ENCODE results near the gene PDE4B.

PDE4B gene

GRCh38 chr1:66348776-66349175 is 556.1 kb downstream of the PDE4B start:
- no peak for DNase-seq

- peak in 1 of 2 donors; percentile 74 for DNase-seq
These were observed 556.5 kb downstream of the PDE4B start for GRCh38 chr1:66349242-66349641.

GRCh38 chr1:66350001-66350547 is 557.4 kb downstream of the PDE4B start:
- DNase-seq, result peak in 1 of 2 donors; percentile 60

- DNase-seq, result no peak
These were observed 558.8 kb downstream of the PDE4B start for GRCh38 chr1:66351478-66351877.

- no peak for DNase-seq
These were observed 559.2 kb downstream of the PDE4B start for GRCh38 chr1:66351913-66352312.

- DNase-seq, result no peak
These were observed 560.1 kb downstream of the PDE4B start for GRCh38 chr1:66352792-66353191.

GRCh38 chr1:66353257-66353656 is 560.6 kb downstream of the PDE4B start:
- DNase-seq, result peak; percentile 42 to 60

- DNase-seq, result no peak
These were observed 561.9 kb downstream of the PDE4B start for GRCh38 chr1:66354311-66355201.

- DNase-seq, result no peak
These were observed 563.1 kb downstream of the PDE4B start for GRCh38 chr1:66355756-66356155.

- no peak for DNase-seq
These were observed 563.9 kb downstream of the PDE4B start for GRCh38 chr1:66356605-66357004.

GRCh38 chr1:66357021-66357420 is 564.3 kb downstream of the PDE4B start:
- DNase-seq, result no peak

- DNase-seq, result no peak
These were observed 564.9 kb downstream of the PDE4B start for GRCh38 chr1:66357478-66358197.

- no peak for DNase-seq
These were observed 566.6 kb downstream of the PDE4B start for GRCh38 chr1:66359269-66359668.

GRCh38 chr1:66359815-66360214 is 567.1 kb downstream of the PDE4B start:
- no peak for DNase-seq

- no peak for DNase-seq
These were observed 567.6 kb downstream of the PDE4B start for GRCh38 chr1:66360285-66360724.

GRCh38 chr1:66364578-66365391 is 572.1 kb downstream of the PDE4B start:
- no peak for DNase-seq

- no peak for DNase-seq
These were observed 572.9 kb downstream of the PDE4B start for GRCh38 chr1:66365635-66366034.

GRCh38 chr1:66366634-66367033 is 573.9 kb downstream of the PDE4B start:
- no peak for DNase-seq

GRCh38 chr1:66367369-66367768 is 574.7 kb downstream of the PDE4B start:
- no peak for DNase-seq

GRCh38 chr1:66368261-66368660 is 575.6 kb downstream of the PDE4B start:
- no peak for DNase-seq

- no peak for DNase-seq
These were observed 577.8 kb downstream of the PDE4B start for GRCh38 chr1:66370462-66370971.

- DNase-seq, result no peak
These were observed 578.7 kb downstream of the PDE4B start for GRCh38 chr1:66371233-66372005.
